ENCODE data around the gene ECT2L. TPM values are rescaled to one million over a fixed set of nuclear protein-coding genes. Genes with fewer than 3 reads are reported as not detected.
A peak's percentile ranks its signal among the peaks of the same experiment; 100 is the strongest.

Gene ECT2L
- total RNA-seq, 1 donor from 2014 or later = 0.31 TPM

DNA sequence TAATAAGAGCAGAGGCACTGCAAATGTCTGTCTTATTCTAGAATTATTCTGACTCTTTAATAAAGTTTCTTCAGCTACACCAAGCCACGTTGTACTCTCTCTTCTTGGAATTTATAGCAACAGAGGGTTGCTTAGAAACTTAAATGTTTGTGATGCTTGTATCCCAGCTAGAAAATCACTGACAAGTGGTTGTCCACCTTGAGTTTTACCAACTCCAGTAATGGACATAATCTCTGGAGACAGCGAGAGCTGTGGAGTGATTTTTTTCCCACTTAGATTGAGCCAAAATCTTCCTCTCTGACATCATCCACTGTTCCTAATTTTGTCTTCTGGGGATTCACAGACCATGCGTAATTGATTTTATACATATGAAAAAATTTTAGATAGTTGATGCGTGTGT, 8.0 kb downstream of the ECT2L start:
- peak; percentile 90 for DNase-seq

DNA sequence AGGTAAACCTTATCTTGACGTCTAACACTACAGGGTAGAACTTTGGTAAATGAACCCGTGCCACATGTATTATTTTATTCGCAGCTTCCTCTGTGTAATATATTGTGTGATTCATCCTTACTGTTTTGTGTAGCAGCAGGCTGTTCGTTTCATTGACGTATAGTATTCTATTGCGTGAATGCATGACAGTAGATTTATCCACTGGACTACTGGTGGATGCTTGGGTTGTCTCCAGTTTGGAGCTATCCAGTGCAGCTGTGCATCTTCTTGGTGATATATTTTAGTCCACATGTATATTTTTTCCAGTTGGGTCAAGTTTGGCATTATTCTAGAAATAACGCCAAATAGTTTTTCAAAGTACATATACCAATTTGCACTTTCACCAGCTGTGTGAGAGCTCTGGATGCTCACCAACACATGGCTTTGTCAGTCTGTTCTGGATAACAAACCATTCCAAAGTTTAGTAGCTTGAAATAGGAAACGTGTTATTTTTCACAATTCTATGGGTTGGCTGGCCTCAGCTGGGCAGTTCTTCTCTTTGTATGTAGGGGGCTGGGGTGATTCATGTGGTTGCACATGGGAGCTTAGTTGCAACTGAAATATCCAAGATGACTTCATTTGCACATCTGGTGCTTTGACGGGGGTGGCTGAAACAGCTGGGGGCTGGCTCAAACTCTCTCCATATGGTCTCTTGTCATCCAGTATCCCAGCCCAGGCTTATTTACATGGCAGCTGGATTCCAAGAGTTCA, 9.3 kb downstream of the ECT2L start:
- DNase-seq = peak; percentile 96

DNA sequence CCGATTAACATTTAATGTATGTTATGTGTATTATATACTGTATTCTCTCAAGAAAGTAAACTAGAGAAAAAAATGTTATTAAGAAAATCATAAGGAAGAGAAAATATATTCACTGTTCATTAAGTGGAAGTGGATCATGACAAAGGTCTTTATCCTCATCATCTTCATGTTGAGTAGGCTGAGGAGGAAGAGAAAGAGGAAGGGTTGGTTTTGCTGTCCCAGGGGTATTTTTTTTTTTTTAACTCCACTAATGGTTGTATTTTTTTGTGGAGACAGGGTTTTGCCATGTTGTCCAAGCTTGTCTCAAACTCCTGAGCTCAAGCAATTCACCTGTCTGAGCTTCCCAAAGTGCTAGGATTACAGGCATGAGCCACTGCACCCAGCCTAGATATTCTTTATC, 11.0 kb downstream of the ECT2L start:
- no peak for DNase-seq

DNA sequence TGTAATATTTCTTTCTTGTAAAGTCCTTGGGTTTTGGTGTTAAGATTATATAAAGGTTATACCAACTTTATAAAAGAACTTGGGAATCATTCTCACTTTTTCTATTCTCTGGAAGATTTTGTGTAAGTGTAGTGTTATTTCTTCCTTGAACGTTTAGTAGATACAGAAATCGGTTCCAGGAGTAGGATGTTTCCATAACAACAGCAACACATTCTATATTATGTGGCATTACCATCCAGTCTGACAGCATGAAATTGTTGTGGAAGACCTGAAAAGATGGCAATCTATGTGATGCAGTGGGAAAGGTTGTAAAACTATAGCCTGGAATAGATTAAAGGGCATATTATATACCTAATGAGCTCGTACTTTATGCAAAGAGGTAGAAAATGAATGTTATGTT, 13.8 kb downstream of the ECT2L start:
- DNase-seq = no peak

DNA sequence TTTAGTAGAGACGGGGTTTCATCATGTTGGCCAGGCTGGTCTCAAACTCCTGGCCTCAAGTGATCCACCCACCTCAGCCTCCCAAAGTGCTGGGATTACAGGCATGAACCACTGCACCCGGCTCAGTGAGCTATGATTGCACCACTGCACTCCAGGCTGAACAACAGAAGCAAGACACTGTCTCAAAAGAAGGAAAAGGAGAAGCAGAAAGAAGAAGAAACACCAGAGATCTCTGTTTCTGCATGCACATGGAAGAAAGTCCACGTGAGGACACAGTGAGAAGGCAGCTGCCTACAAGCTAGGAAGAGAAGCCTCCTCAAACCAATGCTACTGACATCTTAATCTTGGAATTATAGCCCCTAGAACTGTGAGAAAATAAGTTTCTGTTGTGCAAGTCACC, 16.0 kb downstream of the ECT2L start:
- DNase-seq = no peak

DNA sequence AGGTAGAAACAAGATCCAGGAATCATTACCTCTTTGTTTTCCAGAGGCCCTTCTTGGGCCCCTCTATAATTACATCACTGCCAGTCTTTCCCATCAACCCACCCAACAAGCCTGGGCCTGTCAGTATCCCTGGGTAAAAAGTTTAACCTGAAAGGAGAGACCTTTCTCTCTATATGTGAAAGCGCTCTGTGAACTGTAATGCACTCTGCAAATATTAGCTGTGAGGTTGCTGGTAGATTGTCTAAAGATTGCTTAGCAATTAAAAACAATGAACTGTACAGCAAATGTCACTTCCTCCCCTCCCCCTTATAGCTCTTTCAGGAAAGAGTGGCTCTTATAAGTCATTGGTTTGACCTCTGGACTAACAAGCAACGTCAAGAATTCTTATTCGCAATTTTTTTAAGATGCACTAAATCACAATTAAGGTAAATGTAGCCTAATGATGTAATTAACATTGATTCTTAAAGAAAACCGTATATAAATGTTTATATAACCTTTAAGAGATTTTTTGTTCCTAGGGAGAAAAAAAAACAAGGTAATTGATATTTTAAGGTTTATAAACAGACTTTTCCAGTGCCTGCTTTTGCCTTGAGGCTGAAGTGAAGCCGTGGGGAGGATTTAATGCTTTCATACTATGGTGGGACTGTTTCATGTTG, 18.4 kb downstream of the ECT2L start:
- DNase-seq = peak; percentile 53

DNA sequence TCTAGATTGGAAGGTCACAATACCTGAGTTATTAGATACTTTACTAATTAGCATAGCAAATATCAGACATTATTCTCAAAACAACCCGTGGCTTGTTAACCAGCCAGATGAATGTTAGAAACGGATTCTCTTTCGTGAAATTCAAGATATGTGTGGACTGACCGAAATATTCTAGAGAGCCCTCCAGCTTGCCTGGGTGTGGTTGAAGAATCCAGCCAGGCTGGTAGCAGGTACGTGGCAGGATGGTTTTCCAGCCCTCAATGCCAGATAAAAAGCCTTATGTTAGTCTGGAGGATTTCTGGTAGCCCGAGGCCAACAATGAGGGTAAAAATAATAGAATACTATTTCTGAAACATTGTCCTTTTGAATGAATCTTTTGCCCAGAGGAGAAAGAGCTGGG, 19.3 kb downstream of the ECT2L start:
- no peak for DNase-seq

DNA sequence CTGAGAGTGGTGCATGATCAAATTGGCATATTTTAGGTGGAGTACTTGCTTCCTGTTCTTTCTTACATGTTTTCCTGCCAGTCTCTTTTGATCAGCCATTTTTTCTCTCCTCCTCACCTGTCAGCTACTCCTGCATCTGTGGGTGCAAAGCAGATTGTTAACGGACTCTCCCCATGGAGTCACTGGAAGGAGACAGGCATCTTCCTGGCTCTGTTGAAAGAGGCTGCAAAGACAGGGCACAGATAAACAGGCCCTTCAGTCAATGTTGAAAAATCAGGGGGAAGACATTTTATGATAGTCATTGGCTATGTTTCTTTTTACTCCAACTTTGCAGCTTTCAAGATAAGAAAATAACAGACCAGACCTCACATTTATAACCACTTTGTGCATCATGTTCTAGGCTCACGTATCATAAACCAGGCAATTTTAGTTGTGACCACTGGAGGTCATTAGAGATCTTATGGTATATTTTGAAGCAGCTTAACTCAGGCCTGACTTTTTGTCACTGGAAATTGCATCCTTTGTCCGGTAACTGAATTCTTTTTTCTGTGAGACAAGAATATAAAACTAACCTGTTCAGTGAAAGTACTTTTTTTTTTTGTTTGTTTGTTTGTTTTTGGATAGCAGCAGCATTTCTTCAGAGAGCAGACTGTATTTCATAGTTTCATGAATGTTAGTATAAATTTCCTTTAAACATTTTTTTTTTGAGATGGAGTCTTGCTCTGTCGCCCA, 20.1 kb downstream of the ECT2L start:
- DNase-seq = peak; percentile 84

DNA sequence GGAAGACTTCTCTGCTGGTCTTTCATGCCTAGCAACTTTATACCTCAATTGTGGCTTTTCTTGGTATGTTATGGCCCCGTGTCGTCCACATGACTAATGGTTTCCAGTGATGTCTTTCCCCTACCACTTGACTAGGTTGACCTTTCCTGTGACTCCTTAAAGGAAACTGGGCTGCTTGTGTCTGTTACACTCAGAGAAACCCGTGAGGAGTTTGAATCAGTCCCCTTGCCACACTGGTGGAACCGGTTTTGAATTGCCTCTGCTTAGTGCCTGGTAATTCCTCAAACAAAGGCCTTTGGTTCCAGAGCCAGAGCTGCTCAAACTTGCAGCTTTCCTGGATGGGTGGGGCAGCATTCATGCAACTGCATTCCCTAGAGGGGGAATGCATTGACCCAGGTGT, 21.9 kb downstream of the ECT2L start:
- DNase-seq = peak; percentile 82

DNA sequence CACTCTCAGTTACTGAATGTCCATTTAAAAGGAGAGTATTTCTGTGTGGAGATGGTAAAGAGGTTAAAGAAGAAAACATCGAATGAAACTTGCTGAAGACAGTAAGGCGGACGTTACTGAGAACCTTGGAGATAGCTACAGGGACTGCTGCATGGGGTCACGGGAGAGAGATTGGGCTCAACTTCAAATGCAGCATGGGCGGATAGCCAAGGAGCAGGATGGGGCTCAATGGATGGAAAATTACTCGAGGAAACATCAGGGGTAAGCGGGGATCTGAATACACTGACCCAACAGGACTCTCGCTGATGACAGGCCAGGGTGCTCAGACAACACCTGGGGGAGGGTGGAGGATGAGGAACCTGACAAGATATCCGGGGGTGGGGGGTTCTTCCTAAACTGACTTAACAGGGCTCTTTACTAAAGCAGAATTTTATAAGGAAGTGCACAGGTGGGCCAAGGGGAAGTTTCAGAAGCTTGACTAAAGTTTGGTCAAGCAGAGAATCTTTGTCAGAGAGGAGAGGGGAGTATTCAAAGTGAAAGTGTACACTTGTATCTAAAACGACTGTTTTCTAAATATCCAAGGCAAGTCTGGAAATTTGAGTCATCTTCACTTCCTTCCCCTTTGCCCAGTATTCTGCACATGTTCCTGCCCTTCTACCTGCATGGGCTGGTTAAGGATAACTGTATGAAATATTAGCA, 22.8 kb downstream of the ECT2L start:
- DNase-seq = no peak

DNA sequence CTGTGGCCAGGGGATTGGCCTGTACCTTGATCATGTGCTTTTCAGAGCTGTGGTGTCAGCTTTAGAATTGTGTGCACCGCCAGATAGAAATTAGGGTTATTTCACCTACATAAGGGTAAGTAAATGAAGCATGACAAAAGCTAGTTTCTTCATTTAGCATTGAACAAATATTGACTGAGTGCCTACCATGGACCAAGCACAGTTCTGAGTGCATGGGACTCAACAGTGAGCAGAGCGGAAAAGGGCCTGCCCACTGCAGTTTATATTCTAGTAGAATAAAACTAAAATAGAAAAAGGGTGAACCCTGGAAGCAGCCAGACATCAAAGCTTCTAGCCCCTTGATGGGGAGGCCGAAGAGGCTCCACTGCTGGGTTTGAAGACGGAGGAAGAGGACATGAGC, 25.6 kb downstream of the ECT2L start:
- DNase-seq = no peak

DNA sequence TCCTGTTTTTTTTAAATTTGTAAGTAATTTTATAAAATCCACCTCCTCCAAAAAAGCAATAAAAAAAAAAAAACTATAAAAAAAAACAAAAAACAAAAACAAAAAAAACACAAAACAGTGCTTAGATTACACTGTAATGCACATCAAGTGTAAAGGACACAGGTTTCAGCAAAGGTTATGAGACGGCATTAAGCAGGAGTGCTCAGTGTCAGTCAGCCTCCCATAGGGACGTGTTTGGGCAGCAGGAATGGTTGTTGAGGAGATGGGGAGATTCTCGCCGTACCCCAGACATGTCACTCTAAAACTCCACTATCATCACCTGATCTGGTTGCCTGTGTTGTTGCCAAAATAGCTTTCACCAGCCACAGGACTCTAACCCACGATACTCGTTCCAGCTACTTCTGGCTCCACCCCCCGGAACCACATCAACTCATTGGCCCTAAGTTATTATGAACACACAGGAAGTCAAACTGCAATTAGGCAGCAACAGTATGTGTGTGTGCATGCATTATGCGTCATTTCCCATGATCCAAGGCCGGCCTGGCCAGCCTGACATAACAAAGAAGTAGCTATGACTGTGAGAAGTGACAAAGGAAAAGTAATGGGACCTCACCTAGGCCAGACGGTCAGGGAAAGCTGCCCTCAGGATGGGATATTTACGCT, 28.7 kb downstream of the ECT2L start:
- DNase-seq = no peak

DNA sequence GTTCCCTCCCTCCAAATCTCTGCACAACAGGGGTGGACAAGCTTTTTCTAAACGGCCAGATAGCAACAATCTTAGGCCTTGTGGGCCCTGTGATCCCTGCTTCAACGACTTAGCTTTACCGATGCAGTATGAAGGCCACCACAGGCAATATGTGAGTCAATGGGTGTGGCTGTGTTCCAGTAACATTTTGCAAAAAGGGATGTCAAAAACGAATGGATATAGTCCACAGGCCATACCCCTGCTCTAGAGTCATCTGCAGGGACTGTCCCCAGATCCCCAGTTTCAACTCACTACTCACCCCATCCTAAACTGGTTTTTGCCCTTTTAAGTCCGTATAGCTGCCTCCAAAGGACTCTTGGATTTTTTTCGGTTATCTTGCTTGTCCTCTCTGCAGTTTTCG, 34.4 kb downstream of the ECT2L start:
- DNase-seq = no peak

DNA sequence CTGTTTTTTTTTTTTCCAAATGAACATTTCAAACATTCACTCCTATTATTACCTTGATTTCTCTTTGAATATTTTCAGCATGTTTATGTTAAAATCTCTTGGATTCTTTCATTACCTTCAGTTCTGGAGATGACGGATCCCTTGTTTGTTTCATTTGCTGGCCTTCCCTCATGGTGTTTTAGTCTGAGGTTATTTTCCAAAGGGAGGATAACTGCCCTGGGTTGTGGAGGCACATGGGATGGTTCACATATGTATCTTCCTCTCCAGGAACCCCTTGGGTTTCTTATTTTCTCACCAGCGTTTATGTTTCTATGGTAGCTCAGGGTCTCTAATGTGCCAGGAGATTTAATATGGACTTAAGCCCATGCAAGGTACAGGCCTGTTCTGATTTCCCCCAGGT, 36.3 kb downstream of the ECT2L start:
- DNase-seq = no peak

DNA sequence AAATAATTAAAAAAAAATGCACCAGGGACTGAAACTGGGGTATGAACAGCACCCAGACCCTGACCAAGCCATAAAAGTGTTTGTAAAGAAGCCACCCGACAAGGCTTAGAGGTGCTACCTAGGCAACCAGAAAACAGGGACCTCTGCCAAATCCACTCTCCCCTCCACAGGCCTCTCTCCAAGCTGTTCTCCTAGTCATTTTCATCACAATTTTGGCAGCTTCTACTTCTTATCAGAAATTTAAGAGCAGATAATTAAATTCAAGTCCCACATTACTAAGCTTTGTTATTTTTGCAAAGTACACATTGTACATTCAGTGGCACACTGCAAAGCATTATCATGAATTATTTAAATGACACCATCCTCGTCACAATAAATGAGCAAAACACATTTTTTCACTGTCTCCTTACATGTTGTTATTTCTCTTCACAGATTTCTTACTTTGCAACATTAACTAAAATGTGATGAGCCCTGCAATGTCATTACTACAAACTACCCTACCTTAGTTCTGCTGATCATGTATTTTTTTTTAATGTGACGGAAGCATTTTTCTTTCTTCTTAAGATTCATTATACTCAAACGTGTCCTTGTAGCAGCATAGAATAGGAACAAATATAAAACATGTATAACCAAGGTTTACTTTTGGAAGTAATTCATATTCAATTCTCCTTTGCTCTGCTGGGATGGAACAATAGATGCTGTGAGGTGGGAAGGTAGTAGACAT, 38.1 kb downstream of the ECT2L start:
- peak; percentile 84 for DNase-seq

DNA sequence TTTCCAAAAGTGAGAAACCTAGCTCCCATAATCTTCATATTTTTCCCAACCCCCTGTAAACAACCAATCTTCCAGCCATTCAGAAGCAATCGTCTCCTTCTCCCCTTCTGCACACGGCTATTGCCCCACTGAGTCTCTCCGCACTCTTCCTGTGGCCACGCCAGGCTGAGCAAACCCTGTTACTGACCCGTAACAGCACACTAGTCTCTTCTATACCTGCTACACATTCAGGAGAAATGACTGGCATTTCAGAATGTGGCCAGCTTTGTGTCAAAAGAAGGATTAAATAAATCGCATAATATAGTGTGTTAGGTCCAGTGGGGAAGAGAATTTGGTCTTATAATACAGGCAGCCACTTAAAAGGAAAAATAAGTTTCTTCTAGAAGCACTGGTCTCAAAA, 41.4 kb downstream of the ECT2L start:
- DNase-seq = no peak

DNA sequence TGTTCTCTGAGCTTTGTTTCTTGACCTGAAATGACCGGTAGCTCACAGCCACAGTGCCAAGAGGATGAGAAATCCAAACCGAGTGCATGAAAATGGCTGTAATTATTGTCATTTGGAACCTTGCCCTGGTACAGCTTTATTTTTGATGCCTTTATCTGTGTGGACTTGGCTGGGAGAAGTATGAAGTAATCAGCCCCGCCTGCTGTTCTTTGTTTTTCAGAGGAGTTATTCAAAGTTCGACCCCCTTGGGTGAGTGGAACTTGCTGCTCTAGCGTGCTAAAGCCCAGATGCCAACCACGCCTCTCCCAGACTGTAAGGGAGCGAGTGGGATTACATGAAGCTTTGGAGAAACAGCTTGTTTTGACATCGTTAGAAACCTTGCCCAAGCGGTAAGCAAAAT, 48.3 kb downstream of the ECT2L start:
- peak; percentile 83 for DNase-seq

DNA sequence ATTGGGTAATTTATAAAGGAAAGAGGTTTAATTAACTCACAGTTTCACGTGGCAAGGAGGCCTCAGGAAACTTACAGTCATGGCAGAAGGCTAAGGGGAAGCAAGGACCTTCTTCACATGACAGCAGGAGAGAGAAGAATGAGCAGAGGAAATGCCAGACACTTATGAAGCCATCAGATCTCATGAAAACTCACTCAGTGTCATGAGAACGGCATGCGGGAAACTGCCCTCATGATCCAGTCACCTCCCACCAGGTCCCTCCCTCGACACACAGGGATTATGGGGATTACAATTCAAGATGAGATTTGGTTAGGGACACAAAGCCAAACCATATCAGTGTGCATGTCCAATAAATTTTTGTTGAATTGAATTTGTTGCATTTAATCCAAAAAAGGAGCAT, 52.0 kb downstream of the ECT2L start:
- DNase-seq = no peak

DNA sequence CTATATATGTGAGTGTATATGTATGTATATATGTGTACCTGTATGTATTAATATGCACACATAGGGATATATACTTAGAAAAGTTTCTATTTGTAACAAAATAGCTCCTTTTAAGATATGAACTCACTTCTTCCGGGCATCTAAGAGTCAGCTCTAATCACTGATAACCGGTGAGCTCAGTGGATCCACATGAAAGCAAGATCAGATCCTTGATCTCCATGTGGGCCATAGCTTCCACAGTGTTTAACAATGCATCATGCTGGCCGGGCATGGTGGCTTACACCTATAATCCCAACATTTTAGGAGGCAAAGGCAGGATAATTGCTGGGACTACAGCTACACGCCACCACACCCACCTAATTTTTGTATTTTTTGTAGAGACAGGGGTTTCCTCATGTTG, 52.6 kb downstream of the ECT2L start:
- DNase-seq = no peak

DNA sequence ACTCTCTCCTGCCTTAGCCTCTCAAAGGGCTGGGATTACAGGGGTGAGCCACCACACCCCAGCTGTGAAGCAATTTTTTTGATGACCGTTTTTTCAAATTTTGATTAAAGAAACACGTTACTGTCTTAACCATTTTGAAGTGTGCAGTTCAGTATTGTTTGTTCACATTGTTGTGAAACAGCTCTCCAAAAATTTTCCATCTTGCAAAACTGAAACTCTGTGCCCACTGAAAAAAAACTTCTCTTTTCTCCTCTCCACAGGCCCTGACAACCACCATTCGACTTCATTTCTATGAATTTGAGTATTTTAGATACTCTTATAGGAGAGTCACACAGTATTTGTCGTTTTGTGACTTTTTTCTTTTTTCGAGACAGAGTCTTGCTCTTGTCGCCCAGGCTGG, 53.9 kb downstream of the ECT2L start:
- DNase-seq = no peak

DNA sequence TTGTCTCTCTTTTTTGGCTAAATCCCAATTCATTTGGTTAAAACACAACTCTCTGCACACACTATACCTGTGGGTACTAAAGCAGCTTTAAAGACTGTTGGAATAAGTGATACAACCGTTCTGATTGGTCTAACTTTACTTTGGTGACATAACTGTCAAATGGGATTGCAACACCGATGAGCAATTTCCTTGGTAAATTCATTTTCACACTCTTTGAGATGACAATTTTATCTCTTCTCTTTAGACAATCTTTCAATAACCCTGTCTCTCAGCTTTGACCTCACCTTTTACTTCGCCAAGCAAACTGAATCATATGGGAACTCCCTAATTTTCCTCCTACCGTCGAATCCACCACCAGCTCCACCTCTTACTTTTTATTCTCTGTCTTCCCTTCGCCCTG, 60.8 kb downstream of the ECT2L start:
- no peak for DNase-seq

DNA sequence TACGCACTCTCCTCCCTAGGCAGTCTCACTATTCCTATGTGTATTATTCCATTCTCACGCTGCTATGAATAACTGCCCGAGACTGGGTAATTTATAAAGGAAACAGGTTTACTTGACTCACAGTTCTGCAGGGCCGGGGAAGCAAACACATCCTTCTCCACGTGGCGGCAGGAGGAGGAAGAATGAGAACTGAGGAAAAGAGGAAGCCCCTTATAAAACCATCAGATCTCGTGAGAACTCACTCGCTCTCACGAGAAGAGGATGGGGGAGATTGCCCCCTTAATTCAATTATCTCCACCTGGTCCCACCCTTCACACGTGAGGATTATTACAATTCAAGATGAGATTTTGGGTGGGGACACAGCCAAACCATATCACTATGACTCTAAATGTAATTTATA, 61.9 kb downstream of the ECT2L start:
- no peak for DNase-seq

Data from tongue (tissue), 2 donors.